Panc1 (cell line): ENCODE results near the gene PPP1R18. TPM values are rescaled to one million over a fixed set of nuclear protein-coding genes. Genes with fewer than 3 reads are reported as not detected.

ENCODE experiments used
- ATAC-seq: fragments of 200-7000 bp; cut with Tn5 transposase; 2 replicates; pipeline ENCODE4 v1.9.1; 2020; ENCODE audit warnings: mild to moderate bottlenecking, moderate library complexity
- BruUV-seq: library from RNA; stranded (reverse); fragments of 400-500 nt; replicated peaks from 2 replicates; lab custom pipeline; 2021; lab: Mats Ljungman, UMichigan
- CTCF ChIA-PET: fragments of 300-600 bp; sonication (Branson Sonifier 250); formaldehyde crosslinking; loops from one replicate; lab custom pipeline; 2022; ENCODE audit warnings: antibody characterized with exemption; lab: Charles Lee
- POLR2A ChIA-PET: fragments of 300-600 bp; sonication (Branson Sonifier 250); formaldehyde crosslinking; loops from one replicate; lab custom pipeline; 2022; ENCODE audit warnings: antibody characterized with exemption; lab: Charles Lee
- DNase-seq: peaks from one replicate; pipeline ENCODE4 v3.0.0-alpha.2; 2010; ENCODE audit warnings: low read depth, low spot score
- H3K27ac ChIP-seq: 2 replicates; pipeline ENCODE4 v1.5.1; 2011; ENCODE audit warnings: mild to moderate bottlenecking, low read length, inconsistent platforms
- H3K27me3 ChIP-seq: fragments of 200-500 bp; sonication (Bioruptor generic); 2 replicates; pipeline ENCODE4 v1.6.0; 2014; ENCODE audit warnings: low read length, inconsistent platforms; ENCODE audit not compliant: control insufficient read depth, insufficient read depth
- H3K36me3 ChIP-seq: fragments of 200-500 bp; sonication (Bioruptor generic); 2 replicates; pipeline ENCODE4 v1.5.1; 2014; ENCODE audit warnings: inconsistent platforms, mild to moderate bottlenecking, low read length, moderate library complexity; ENCODE audit not compliant: control insufficient read depth, insufficient read depth
- H3K4me1 ChIP-seq: 2 replicates; pipeline ENCODE4 v1.5.1; 2011; ENCODE audit warnings: inconsistent platforms, mild to moderate bottlenecking, low read length, moderate library complexity; ENCODE audit not compliant: control insufficient read depth, insufficient read depth
- H3K4me3 ChIP-seq, 2 experiments: 2 replicates each; pipeline ENCODE4 v1.5.1; 2011 to 2012; ENCODE audit warnings: low read depth in 2 of 2, low read length in 2 of 2, mild to moderate bottlenecking in 2 of 2, inconsistent platforms in 1 of 2, moderate library complexity in 1 of 2
- H3K9me3 ChIP-seq: fragments of 200-500 bp; sonication (Bioruptor generic); 2 replicates; pipeline ENCODE4 v1.5.1; 2014; ENCODE audit warnings: low read depth, mild to moderate bottlenecking, inconsistent platforms, low read length, moderate library complexity; ENCODE audit not compliant: control insufficient read depth, insufficient read depth
- CTCF ChIP-seq: fragments of 450-650 bp; IDR thresholded peaks from 2 replicates; pipeline ENCODE4 v1.5.1; 2017; ENCODE audit warnings: mild to moderate bottlenecking
- POLR2AphosphoS5 ChIP-seq: IDR thresholded peaks from 2 replicates; pipeline ENCODE4 v1.6.1; 2012; ENCODE audit warnings: mild to moderate bottlenecking, low read depth, low read length, moderate library complexity
- REST ChIP-seq, 2 experiments: IDR thresholded peaks; 2 replicates each; pipeline ENCODE4 v1.6.1; 2011 to 2012; ENCODE audit warnings: low read depth in 2 of 2, control low read depth in 1 of 2, low read length in 1 of 2, mild to moderate bottlenecking in 1 of 2, moderate library complexity in 1 of 2; ENCODE audit not compliant: insufficient read depth in 1 of 2
- SIN3A ChIP-seq: IDR thresholded peaks from 2 replicates; pipeline ENCODE4 v1.6.1; 2012; ENCODE audit warnings: low read depth, mild to moderate bottlenecking, low read length, moderate library complexity, borderline replicate concordance; ENCODE audit not compliant: insufficient read depth
- TCF7L2 ChIP-seq: IDR thresholded peaks from 2 replicates; pipeline ENCODE4 v1.6.1; 2011; ENCODE audit warnings: mild to moderate bottlenecking, low read depth, low read length, inconsistent platforms
- in situ Hi-C: cut with HindIII; loops from 2 replicates; pipeline ENCODE4 v1.10.0; 2016; ENCODE audit warnings: low sequenced_read_pairs, low pct_unique_long_range_greater_than_20kb
- intact Hi-C: fragments of 100-400 bp; cut with micrococcal nuclease; formaldehyde crosslinking; loops from one replicate; pipeline ENCODE4 v1.10.0; 2022; ENCODE audit not compliant: unreplicated experiment
- total RNA-seq: library from RNA; stranded (reverse); gene quantifications from one replicate; pipeline ENCODE4 v1.2.1, GENCODE V29; 2021; ENCODE audit not compliant: unreplicated experiment

Gene PPP1R18
- total RNA-seq, 1 experiment from 2014 or later: 55.3 TPM

GRCh38 chr6:30688569-30688968, 2.1 kb upstream of the PPP1R18 start:
- BruUV-seq: no TSS peak
- TF ChIP-seq TCF7L2: no peak
- no peak for TF ChIP-seq REST (IDR thresholded peaks at IDR 0.05; ENCODE audit: insufficient read depth in 1 of 2, low read depth in 2 of 2, low read length in 1 of 2)
- TF ChIP-seq POLR2AphosphoS5: no peak
- no peak for TF ChIP-seq SIN3A
- TF ChIP-seq CTCF: no peak
- Histone ChIP-seq H3K36me3 (no peaks in the 10 kb centered on the region), H3K27ac (peak overlapping the region; percentile 86), H3K9me3 (no peaks in the 10 kb centered on the region), H3K4me1 (peaks cover 39% of the 10 kb centered on the region), H3K4me3 (peak overlapping the region in 1 of 2 experiments; percentile 96; a peak in 2 of 4 replicates), H3K27me3 (no peaks in the 10 kb centered on the region)
- POLR2A ChIA-PET: interaction anchor here (0.6 kb wide), 1 partner anchor 32 kb away, joined by 3 read pairs; the partner anchor contains the start of gene TUBB
- in situ Hi-C loops: no loop called here
- DNase-seq: no peak
- ATAC-seq: no peak
- intact Hi-C loops: no loop called here
- CTCF ChIA-PET: interaction anchor here (2.5 kb wide), 1 partner anchor 9 kb away, joined by 11 read pairs; no protein-coding TSS in a partner anchor

- no peaks in the 10 kb centered on the region for H3K27me3 ChIP-seq
- ChIA-PET POLR2A (no interaction called here), CTCF (interaction anchor here (0.8 to 2.5 kb wide), 2 partner anchors 9 to 29 kb away, joined by 4 to 11 read pairs; partner anchors contain the start of gene MDC1)
- BruUV-seq: TSS peak; percentile 77
- no peak for DNase-seq
- peaks cover 40% of the 10 kb centered on the region for H3K4me1 ChIP-seq
- no peaks in the 10 kb centered on the region for H3K9me3 ChIP-seq
- ATAC-seq: no peak
- intact Hi-C loops (no loop called here), in situ Hi-C loops (no loop called here)
- H3K4me3 ChIP-seq: peak overlapping the region; percentile 85 to 96
- no peak for TF ChIP-seq REST (IDR thresholded peaks at IDR 0.05; ENCODE audit: insufficient read depth in 1 of 2, low read depth in 2 of 2, low read length in 1 of 2)
- TF ChIP-seq SIN3A: no peak
- TF ChIP-seq POLR2AphosphoS5: no peak
- no peak for TF ChIP-seq CTCF
- TF ChIP-seq TCF7L2: no peak
- peak overlapping the region; percentile 86 for H3K27ac ChIP-seq
- H3K36me3 ChIP-seq: no peaks in the 10 kb centered on the region
These were observed 1.4 kb upstream of the PPP1R18 start for GRCh38 chr6:30687659-30688431.
